HG02884 (cell line): ENCODE measurements around the gene VPS4A.
"Not testable (repeated sequence)": the region's sequence is repeated elsewhere in the genome, so short reads cannot be mapped to it uniquely, and the experiment has no call there.

Experiments
- ATAC-seq: cut with Tn5 transposase; IDR thresholded peaks from one replicate; pipeline ENCODE4 v1.9.1; 2021; ENCODE audit warnings: mild to moderate bottlenecking, moderate library complexity; ENCODE audit not compliant: unreplicated experiment

The VPS4A gene

GRCh38 chr16:69310653-69311532, at the start of gene VPS4A:
Gene VPS4A (plus strand): TSS chr16:69311350. CDS start chr16:69311512, 162 bp downstream.
- peak; percentile 91 for ATAC-seq

DNA sequence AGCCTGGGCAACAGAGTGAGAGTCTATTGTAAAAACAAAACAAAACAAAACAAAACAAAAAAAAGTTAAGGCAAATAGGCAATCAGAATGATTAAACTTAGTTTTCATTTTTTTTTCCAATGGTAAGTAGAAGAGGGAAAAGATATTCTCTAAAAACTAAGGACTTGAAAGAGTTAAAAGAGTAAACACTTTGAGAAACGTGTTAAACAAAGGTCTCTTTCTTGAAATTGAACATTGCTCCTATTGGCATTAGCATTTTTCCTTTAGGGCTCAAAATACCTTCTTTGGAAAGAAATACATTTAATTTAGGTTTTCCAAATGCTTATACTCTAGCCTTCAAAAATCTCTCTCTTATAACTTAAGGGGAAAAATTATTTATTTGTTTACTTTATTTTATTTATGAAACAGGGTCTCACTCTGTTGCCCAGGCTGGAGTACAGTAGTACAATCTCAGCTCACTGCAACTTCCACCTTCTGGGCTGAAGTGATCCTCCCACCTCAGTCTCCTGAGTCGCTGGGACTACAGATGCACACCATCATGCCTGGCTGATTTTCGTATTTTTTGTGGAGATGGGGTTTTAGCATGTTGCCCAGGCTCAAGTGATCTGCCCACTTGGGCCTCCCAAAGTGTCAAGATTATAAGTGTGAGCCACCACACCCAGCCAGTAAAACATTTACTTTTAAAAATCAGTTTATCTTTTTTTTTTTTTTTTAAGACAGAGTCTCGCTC, 44.7 kb upstream of the VPS4A start:
- no peak for ATAC-seq

- no peak for ATAC-seq
Measured at GRCh38 chr16:69267633-69268032, 43.5 kb upstream of the VPS4A start.

DNA sequence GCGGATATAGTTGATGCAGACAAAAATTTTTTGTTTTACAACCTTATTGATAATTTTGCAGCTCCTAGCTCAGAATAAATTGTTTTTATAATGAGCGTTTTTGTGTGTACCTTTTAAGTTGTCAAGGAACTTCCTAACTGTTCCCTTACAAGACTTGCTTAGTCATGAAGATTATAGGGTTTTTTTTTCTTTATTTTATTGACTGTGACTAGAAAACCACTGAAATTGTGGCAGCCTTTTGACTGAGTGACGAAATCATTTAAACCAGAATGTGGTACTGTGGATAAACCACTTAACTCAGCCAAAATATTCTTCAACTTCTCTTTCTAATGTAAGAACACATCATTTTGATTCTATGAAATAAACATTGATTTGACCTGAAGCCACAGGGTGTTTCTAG, 40.8 kb upstream of the VPS4A start:
- no peak for ATAC-seq

DNA sequence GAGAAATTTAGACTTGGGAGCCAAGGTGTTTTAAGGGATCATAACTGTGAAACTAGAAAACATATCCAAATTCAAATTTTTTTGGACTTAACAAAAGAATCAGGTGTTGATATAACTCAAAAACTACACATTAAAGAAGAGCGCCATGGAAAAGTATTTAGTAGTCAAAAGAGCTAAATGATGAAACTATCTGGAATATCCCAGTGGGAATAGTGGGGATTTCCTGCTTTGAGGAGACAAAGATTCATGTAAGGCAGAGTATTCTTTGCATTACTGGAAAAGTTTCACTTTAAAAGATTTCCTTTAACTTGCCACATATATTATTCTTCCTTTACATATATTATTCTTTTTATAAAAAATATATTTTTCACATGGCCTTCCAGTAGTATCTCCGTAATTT, 40.3 kb upstream of the VPS4A start:
- no peak for ATAC-seq

DNA sequence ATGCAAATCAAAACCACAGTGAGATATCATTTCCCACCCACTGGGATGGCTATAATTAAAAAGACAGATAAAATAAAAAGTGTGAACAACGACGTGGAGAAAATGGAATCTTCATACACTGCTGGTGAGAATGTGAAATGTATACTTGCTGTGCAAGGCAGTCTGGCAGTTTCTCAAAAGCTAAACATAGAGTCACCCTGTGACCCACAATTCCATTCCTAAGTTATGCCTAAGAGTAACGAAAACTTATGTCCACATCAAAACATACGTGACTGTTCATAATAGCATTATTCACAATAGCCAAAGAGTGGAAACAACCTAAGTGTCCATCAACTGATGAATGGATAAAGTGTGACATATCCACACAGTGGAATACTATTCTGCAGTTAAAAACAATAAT, 38.1 kb upstream of the VPS4A start:
- no peak for ATAC-seq

DNA sequence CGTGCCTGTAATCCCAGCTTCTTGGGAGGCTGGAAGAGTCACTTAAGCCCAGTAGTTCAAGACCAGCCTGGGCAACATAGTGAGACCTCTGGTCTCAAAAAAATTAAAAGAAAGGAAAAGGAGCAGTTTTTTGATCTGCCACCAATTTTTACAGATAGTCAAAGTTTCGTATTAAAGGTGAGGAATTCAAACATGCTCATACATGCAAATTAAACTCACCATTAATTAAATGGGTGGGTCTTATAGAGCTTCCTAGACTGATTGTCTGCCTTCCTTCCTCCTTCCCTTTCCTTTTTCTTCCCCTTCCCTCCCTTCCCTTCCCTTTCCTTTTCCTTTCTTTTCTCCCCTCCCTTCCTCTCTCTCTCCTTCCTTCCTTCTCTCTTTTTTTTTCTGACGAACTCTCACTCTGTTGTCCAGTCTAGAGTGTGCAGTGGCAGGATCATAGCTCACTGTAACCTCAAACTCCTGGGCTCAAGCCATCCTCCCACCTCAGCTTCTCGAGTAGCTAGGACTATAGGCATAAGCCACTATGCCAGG, 36.4 kb upstream of the VPS4A start:
- no peak for ATAC-seq

DNA sequence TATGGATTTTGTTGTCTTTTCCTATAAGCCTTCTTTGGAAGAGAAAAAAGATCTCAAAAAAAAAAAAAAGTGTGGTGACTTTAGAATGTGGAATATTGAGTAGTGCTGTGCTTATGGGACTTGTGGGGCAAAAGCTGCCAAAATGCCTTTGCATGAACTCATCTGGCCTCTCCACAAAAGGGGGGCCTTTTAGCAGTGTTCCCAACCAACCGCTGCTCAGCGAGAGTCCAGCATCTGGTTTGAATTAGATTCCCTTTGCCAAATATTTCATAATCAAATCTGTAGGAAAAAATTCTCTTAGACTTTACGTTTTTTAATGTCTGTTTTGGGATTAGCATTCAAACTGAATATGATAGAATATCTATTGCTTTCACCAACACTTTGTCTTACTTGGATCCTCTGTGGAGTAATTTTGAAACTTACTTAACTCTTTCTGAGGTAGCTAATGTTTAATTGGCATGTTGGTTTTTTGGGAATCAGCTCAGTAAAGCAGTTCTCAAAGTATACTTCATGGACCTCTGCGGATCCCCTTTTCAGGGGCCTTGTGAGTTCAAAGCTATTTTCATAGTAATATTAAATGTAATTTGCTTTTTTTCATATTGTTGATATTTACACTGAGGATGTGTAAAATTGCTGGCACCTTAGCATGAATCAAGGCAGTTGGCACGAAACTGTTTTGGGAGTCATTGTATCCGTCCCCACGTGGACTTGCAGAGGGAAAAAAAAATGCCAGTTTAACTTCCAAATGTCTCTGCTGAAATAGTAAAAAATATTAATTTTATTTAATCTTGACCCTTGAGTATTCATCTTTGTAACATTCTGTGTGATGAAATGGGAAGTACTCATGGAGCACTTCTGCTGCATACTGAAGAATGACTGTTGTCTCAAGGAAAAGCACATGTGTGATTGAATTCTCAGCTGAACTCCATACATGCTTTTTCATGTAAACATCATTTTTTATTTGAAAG, 34.7 kb upstream of the VPS4A start:
- no peak for ATAC-seq

DNA sequence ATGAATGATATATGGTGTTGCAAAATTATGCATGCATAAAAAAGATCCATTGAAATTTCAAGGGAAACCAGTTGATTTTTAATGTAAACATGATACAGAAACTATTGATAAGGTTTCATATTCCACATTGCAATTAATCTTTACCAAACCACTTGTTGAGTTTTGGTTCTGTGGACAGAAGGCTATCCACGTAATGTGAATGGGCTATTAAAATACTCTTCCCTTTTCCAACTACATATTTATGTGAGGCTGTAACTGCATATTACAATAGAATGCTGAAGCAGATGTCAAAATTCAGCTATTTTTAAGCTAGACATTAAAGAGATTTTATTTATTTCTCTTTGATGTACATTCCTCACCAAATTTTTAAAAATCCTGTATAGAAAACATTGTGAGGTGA, 33.7 kb upstream of the VPS4A start:
- ATAC-seq = no peak

DNA sequence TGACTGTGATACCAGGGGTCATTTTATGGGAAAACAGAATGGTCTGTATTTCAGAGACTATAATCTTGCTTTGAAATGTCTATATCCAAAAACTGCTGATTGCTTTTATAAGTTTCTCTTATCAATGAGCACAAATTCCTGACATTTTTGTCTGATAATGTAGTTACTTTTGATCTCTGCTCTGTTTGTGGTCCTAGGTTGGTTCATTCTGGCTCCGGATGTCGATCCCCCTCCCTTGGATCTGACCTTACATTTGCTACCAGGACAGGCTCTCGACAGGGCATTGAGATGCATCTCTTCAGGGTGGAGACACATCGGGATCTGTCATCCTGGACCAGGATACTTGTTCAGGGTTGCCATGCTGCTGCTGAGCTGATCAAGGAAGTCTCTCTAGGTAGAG, 27.3 kb upstream of the VPS4A start:
- ATAC-seq = no peak

DNA sequence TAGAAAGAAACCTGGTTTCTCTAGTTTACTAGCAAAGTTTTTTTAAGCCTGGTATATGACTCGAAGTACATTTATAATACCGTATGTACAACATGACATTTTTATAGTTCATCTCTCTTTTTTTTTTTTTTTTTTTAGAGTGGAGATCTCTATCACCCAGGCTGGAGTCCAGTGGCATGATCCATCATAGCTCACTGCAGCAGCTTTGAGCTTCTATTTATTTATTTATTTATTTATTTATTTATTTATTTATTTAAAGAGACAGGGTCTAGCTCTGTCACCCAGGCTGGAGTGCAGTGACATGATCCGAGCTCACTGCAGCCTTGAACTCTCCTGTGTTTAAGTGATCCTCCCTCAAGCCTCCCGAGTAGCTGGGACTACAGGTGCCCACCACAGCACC, 25.9 kb upstream of the VPS4A start:
- ATAC-seq = no peak

GRCh38 chr16:69286941-69287713, 24.0 kb upstream of the VPS4A start:
- ATAC-seq = no peak

- not testable (repeated sequence) for ATAC-seq
Measured at GRCh38 chr16:69291657-69292056, 19.5 kb upstream of the VPS4A start.

DNA sequence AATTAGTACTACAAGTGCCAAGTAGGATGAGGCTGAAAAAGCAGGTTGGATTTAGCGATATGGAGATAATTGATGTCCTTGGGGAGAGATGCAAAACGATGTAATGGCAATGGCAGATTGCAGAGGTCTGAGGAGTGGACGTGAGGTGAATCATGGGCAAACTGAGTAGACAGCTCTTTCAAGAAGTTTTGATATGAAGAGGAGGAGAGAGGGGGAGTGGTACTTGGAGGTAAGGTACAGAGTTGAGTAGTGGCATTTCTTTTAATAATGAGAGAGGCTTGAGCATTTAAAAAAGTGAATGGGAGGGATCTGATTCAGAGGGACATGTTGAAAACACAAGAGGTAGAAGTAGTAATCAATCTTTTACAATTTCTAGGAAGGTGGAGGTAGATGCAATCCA, 17.7 kb upstream of the VPS4A start:
- no peak for ATAC-seq

DNA sequence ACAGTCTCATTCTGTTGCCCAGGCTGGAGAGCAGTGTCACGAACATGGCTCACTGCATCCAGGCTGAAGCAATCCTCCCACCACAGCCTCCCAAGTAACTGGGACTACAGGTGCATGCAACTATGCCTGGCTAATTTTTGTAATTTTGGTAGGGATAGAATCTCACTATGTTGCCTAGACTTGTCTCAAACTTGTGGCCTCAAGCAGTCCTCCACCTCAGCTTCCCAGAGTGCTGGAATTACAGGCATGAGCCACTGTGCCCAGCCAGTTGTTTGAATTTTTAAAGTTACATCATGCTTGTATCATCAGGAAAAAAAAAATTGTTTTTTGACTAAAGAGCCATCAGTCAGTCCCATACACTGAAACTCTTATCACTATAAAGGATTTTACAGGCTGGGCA, 17.1 kb upstream of the VPS4A start:
- ATAC-seq = no peak

DNA sequence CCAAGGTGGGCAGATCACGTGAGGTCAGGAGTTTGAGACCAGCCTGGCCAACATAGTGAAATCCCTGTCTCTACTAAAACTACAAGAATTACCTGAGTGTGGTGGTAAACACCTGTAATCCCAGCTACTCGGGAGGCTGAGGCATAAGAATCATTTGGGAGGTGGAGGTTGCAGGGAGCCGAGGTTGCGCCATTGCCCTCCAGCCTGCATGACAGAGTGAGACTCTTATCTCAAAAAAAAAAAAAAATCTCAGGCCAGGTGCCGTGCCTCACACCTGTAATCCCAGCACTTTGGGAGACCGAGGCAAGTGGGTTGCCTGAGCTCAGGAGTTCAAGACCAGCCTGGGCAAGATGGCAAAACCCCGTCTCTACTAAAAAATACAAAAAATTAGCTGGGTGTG, 14.4 kb upstream of the VPS4A start:
- ATAC-seq = not testable (repeated sequence)

DNA sequence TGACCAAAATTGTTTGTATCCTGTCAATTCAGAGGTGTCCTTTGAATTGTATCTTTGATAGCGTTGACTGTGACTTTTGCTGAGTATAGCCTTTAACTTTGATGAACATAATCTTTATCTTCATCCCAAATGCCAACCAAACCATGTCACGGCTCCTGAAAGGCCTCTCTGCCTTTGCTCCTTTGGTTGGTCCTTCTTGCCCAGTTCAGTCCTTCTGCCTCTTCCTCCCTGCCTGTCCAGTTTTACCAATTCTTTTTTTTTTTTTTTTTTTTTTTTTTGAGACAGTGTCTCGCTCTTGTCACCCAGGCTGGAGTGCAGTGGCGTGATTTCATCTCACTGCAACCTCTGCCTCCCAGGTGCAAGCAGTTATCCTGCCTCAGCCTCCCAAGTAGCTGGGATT, 12.9 kb upstream of the VPS4A start:
- no peak for ATAC-seq

GRCh38 chr16:69301187-69301586, 10.0 kb upstream of the VPS4A start:
- ATAC-seq = no peak

DNA sequence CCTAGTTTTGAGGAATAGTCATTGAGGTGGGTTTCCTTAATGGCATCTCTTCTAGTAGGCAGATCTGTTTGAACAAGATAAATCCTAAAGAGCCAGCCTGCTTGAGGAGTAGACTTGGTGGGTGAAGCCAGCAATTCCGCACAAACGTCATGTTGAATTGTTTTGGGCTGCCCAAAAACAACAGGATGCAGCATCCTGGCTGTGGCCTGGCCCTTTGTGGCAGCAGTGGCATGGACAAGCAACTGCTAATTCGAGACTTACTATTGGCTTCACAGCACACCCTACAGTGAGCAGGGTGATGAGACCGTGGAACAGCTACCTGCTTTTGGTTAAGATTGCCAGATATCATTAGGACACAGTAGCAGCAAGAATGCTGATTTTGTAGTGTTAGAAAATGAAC, 9.3 kb upstream of the VPS4A start:
- no peak for ATAC-seq

GRCh38 chr16:69302301-69302700, 8.8 kb upstream of the VPS4A start:
- ATAC-seq = no peak
